ENCODE data around the gene PRKCA.

Gene PRKCA

GRCh38 chr17:66730461-66730923 lies 428.1 kb downstream of the PRKCA start:
- no peak for DNase-seq

DNA sequence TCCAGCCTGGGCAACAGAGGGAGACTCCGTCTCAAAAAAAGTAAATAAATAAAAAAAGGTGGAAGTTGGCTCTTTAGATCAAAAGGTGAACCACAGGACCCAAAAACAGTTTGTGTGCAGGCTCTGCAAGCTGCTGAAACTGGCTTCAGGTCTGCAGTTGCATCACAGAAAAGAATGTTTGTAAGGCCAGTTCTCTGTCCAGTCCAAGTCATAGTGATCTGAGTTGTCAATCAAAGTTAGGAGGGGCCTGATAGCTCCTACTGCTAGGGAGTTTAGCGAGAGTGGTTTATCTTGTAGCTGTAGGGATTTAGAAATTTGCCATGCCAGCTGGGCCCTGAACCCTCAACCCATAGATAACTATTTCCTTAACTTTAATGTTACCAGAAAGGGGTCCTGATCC lies 431.3 kb downstream of the PRKCA start:
- no peak for DNase-seq

DNA sequence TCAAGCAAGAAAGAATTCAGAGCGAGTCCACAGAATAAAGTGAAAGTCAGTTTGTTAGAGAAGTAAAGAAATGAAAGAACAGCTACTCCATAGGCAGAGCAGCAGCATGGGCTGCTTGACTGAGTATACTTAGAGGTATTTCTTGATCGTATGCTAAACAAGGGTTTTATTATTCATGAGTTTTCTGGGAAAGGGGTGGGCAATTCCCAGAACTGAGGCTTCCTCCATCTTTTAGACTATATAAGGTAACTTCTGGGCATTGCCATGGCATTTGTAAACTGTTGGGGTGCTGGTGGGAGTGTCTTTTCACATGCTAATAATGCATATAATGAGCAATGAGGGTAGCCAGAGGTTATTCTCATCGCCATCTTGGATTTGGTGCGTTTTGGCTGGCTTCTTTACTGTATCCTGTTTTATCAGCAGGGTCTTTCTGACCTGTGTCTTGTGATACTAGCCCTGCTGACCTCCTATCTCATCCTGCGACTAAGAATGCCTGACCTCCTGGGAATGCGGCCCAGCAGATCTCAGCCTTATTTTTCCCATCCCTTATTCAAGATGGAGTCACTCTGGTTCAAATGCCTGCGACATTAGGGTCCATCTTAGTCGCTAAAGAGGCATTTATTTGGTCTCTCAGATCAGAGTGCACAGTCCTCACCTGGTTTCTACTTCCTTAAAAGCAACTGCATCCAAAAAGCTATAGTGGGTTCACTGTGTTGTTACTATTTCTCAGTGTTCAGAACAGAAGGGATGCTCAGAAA lies 432.0 kb downstream of the PRKCA start:
- DNase-seq = no peak

DNA sequence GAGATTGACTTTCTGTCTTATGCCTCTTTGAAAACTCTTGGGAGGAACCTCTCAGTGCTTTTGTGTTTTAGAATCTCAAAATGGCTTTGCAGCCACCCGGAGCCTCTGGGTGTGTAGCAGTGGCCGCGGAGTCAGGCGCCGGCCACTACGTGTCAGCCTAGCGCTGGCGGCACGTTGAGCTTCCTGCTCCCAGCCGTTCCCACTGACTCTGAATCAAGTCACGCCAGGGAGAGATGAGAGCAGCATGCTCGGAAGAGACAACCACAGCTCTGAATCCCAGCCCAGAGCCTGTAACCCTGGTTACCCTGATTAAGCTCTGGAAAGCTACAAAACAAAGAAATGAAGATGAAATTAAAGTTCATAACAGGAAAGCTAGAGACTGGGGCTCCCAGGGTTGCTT lies 435.1 kb downstream of the PRKCA start:
- DNase-seq = no peak

DNA sequence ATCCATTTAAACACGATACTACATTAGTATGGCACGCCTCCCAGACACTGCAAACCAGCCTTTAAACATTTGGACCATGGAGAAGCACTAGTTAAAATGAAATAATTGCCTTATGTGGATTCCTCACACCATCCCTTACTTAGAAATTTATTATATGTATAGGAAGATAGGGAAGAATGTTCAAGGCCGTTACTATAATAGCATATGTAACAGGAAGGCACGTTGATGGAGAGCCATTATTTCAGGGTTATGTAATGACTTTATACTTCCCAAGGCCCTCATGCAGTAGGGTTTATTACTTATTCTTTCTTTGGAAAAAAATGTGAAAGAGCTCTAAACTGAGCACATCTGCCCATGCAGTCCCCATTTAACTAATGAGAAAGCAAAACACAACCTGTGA lies 435.9 kb downstream of the PRKCA start:
- no peak for DNase-seq

DNA sequence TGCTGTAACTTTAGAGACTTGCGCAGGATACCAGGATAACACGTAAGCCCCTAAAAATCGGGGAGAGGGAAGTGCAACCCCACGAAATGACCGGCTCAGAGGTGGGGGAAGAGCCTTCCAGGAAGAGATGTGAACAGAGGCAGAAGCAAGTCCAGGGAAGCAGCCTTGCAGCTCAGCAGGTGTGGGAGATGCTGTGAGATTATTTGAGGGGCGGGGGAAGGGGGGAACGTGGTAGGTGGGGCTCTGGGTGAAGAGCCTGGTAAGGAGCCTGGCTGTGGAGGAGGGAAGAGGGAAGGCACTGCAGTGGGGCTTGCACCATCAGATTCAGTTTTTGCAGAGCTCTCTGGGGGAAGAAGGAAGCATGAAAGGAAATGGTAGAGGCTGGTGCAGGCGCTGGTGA lies 437.1 kb downstream of the PRKCA start:
- no peak for DNase-seq

DNA sequence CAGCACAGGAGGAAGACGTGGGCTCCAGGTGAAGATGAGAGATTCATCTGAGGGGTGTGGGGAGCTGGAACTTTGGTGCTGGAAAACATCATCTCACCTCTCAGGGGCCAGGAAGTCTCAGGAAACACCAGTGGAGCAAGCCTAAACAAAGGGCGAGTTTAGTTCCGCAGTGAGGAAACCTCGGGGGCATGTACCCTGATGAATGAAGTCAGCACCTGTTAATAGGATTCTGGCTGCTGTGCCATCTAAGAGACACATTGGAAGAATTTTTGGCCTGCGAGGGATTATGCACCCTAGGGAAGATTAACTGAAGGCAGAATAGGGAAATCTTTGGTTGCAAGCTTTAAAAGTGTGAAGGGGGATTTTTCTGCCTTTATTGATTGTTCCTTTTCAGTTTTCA lies 437.8 kb downstream of the PRKCA start:
- DNase-seq = no peak

DNA sequence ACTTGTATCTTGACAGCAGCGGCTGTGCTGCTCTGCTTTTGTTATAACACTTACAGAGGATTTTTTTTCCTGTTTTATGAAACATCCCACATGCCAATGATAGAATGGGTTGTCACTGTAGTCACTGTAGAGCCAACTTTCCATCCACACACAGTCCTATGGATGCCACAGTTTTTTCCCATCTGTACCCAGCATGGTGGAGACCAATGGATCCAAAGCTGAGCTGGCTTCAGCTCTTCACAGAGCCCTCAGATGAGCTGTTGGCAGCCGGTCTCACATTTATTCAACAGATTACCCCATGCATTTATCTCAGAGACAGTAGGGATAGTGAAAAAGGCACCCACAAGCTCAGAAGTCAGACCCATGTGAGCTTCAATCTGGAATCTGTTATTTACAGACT lies 441.1 kb downstream of the PRKCA start:
- DNase-seq = no peak

GRCh38 chr17:66746736-66747135 lies 444.3 kb downstream of the PRKCA start:
- DNase-seq = no peak

DNA sequence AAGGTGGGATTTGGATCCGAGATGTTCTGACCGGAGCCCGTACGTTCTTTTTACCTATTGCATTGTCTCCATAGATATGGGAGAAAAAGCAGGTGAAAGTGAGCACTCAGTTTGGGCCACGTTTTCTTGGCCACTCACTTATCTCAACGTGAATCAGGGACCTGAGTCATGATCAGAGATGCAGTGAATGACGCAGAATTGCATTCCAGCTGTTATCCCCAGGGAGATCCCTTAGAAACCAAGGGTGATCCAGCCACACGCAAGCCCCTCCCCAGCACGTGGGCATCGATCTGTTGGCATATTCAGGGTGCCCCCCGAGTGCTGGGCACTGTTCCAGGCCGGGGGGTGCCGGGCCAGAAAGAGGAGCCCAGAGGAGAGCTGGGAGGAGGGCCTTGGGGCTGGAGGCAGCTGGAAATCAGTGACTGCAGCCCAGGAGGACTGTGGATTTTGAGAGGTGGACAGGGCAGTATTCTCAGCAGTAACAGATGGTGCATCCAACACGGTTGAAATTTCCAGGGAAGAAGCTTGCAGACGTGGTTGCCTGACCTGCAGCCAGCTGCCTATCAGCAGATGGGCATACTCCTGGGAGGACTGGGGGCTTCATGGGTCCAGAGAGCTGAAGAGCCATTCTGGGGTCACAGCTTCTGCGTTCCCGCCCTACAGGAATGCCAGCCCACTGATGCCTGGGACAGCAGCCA lies 445.3 kb downstream of the PRKCA start:
- DNase-seq = no peak

GRCh38 chr17:66748578-66748977 lies 446.2 kb downstream of the PRKCA start:
- no peak for DNase-seq

DNA sequence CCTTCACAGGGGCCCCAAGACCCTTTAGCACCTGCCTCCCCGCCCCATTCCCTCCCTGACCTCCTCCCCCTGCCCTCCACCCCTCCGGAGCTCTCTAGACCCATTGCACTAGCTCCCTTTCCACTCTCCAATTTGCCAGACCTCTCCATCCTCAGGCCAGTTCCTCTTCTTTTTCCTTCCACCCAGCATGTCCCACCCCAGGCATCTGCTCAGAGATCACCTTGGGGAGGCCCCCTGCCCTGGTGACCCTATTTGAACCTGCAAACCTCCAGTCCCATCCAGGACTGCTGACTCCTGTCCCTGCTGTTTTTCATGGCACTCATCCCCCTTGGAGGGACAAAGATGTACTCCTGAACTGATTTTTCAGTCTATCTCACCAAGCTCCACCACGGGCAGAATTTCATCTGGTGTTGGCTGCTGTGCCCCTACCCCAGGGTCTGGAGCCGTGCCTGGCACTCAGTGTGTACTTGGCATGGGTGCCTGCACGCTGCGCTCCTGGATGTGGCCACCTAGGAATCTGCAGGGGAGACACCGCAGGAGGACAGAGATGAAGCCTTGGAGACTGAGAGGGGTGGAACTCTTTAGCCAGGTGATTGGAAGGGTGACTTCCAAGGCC lies 446.9 kb downstream of the PRKCA start:
- no peak for DNase-seq

GRCh38 chr17:66750116-66750515 lies 447.7 kb downstream of the PRKCA start:
- no peak for DNase-seq

GRCh38 chr17:66750781-66751543 lies 448.5 kb downstream of the PRKCA start:
- no peak for DNase-seq

DNA sequence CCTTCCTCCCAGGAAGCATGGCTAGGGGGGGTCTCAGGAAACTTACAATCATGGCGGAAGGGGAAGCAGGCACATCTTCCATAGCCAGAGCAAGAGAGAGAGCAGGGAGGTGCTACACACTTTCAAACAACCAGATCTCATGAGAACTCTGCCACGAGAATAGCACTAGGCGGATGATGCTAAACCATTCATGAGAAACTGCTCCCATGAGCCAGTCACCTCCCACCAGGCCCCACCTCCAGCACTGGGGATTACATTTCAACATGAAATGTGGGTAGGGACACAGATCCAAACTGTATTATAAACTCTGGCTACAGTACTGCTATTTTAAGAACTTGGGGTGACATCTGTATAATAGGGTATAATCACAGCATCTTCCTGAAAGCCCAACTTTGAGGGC lies 449.4 kb downstream of the PRKCA start:
- no peak for DNase-seq

GRCh38 chr17:66752411-66752810 lies 450.0 kb downstream of the PRKCA start:
- no peak for DNase-seq

DNA sequence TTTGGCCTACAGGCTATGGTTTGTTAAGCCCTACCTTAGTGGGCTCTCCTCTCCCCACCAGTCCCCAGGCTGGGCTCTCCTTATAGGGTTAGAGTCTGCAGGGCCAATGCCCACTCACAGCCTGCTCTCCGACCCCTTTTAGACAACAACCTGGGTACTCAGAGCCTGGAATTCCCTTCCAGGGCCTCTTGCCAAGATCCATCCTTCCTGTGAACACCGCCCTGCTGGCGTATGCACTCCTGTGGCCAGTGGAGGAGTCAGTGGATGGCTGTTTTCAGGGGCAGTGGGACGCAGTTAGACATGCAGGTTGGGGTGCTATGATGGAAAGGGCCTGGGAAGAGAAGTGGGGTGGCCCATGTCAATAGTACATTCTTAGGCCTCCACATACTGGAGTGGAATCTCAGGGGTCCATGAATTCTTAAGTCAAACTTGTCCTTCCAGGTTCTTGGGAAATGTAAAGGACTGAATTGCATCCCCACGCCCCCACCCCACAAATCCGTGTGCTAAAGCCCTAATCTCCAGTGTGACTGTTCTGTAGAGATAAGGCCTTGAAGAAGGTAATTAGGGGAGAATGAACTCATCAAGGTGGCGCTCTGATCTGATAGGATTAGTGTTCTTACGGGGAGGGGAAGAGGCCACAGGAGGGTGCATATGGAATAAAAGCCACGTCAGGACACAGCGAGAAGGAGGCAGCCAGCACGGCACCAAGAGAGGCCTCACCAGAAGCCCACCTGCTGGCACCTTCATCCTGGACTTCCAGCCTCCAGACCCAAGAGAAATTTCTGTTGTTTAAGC lies 450.9 kb downstream of the PRKCA start:
- DNase-seq = no peak

GRCh38 chr17:66755101-66755943 lies 452.9 kb downstream of the PRKCA start:
- DNase-seq = no peak

GRCh38 chr17:66755944-66756290 lies 453.5 kb downstream of the PRKCA start:
- no peak for DNase-seq

DNA sequence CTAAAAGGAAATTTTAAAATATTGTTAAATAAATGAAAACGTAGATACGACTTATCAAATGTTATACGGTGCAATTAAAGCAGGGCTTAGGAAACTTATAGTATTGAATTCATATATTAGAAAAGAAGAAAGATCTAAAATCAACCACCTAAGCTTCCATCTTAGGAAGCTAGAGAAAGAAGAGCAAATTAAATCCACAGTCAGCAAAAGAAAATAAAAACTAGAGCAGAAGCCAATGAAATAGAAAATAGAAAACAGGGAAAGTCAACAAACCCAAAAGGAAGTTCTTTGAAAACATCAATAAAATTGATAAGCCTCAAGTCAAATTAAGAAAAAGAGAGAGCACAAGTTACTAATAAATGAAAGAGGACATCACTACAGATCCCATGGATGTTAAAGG lies 457.9 kb downstream of the PRKCA start:
- DNase-seq = no peak

DNA sequence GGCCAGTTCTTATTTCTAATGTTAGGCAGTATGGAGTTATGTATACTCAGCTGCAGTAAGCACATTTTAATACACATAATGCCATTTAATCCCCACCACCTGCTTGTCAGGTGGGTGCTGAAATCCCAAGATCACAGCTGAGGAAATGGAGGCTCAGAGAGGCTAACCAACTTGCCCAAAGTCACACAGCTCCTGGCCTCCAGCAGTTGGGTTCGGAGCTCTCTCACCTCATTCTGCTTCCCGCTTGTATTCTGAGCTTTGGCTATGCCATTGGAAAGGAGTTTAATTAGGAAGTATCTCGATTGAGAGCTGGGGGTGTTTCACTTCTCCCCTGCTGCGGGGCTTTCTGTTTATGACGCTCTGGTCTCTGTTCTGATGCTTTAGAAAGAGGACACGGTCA lies 459.9 kb downstream of the PRKCA start:
- DNase-seq = no peak

DNA sequence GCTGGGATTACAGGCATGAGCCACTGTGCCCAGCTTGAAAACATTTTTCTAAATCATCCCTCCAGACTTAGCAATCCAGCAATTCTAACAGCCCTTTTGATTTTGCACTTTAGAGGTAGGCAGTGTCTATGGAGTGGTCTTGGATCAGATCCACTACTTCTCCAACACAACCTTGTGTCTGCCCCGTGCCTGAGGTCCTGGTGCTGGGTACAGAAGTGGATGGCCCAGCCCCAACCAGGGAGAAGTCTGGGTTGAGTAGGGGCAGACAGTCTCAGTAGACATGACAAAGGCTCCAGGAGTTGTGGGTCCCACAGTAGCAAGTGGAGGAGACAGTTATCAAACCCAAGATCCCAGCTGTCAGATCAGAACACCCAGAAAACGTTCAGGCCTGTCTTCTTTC lies 460.6 kb downstream of the PRKCA start:
- no peak for DNase-seq
